ENCODE data around the gene CNBD2. TPM values are rescaled to one million over a fixed set of nuclear protein-coding genes. Genes with fewer than 3 reads are reported as not detected.

The CNBD2 gene
- total RNA-seq, 1 experiment from 2014 or later: 3.8 TPM

DNA sequence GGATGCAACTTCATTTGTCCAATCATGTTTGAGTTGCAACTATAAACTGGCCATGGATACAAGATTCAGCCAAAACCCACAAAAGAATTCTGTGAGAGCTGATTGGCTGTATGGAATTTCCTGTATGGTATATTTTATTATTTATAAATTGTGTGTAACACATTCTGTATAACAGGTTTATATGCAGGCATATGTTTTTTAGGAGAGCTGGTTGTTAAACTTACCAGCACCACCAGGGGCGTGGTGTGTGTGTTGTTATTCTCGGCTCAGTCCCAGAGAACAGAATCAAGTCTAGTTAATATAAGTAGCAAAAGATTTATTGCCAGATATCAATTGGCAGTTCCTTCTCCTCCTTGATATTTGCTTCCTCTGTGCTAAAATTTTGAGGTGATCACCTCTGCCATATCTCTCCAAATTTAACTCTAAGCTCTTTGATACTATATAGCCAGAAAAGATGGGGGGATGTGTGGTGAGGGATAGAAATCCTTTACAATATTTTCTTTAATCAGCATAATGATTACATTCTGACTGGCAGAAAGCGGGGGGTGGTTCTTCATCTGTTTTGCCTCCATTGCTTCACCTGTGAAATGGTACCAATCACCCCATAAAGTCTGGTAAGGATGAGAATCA is 22.9 kb downstream of the CNBD2 start:
- Mint-ChIP-seq H3K36me3 (no peaks in the 10 kb centered on the region), H3K27me3 (ENCODE audit: low read depth) (no peaks in the 10 kb centered on the region; the same call in 1 of the 2 replicates), H3K4me3 (no peak overlapping the region), H3K27ac (no peak overlapping the region), H3K9me3 (no peaks in the 10 kb centered on the region), H3K4me1 (peaks cover 10% of the 10 kb centered on the region)
- ATAC-seq (no peak), DNase-seq (ENCODE audit: low spot score) (peak; percentile 36)
- POLR2A ChIA-PET: interaction anchor here (2.4 kb wide), 1 partner anchor 37 kb away, joined by 14 read pairs; the partner anchor contains the start of gene SCAND1
- TF ChIP-seq GTF2I (CRISPR knock-in tag; conservative IDR thresholded peaks at IDR 0.05) (no peak), TEAD1 (CRISPR knock-in tag; IDR thresholded peaks at IDR 0.05) (no peak), OVOL2 (CRISPR knock-in tag; IDR thresholded peaks at IDR 0.05; ENCODE audit: borderline replicate concordance) (no peak), FOXJ3 (CRISPR knock-in tag; IDR thresholded peaks at IDR 0.05; ENCODE audit: borderline replicate concordance) (no peak), GRHL2 (CRISPR knock-in tag; IDR thresholded peaks at IDR 0.05; ENCODE audit: insufficient replicate concordance, severe bottlenecking) (no peak), ZNF671 (CRISPR knock-in tag; IDR thresholded peaks at IDR 0.05) (no peak), ZNF263 (CRISPR knock-in tag; IDR thresholded peaks at IDR 0.05; ENCODE audit: low read depth) (no peak), CBFB (CRISPR knock-in tag; IDR thresholded peaks at IDR 0.05; ENCODE audit: low read depth) (no peak), ZBTB21 (CRISPR knock-in tag; IDR thresholded peaks at IDR 0.05; ENCODE audit: borderline replicate concordance) (no peak), ESRRA (CRISPR knock-in tag; IDR thresholded peaks at IDR 0.05; ENCODE audit: borderline replicate concordance) (no peak)
- TF ChIP-seq, protein P1, sequence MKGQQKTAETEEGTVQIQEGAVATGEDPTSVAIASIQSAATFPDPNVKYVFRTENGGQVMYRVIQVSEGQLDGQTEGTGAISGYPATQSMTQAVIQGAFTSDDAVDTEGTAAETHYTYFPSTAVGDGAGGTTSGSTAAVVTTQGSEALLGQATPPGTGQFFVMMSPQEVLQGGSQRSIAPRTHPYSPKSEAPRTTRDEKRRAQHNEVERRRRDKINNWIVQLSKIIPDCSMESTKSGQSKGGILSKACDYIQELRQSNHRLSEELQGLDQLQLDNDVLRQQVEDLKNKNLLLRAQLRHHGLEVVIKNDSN (CRISPR knock-in tag; IDR thresholded peaks at IDR 0.05): no peak
- TF ChIP-seq, protein P2, sequence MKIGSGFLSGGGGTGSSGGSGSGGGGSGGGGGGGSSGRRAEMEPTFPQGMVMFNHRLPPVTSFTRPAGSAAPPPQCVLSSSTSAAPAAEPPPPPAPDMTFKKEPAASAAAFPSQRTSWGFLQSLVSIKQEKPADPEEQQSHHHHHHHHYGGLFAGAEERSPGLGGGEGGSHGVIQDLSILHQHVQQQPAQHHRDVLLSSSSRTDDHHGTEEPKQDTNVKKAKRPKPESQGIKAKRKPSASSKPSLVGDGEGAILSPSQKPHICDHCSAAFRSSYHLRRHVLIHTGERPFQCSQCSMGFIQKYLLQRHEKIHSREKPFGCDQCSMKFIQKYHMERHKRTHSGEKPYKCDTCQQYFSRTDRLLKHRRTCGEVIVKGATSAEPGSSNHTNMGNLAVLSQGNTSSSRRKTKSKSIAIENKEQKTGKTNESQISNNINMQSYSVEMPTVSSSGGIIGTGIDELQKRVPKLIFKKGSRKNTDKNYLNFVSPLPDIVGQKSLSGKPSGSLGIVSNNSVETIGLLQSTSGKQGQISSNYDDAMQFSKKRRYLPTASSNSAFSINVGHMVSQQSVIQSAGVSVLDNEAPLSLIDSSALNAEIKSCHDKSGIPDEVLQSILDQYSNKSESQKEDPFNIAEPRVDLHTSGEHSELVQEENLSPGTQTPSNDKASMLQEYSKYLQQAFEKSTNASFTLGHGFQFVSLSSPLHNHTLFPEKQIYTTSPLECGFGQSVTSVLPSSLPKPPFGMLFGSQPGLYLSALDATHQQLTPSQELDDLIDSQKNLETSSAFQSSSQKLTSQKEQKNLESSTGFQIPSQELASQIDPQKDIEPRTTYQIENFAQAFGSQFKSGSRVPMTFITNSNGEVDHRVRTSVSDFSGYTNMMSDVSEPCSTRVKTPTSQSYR (CRISPR knock-in tag; IDR thresholded peaks at IDR 0.05): no peak
- TF ChIP-seq, protein P3, sequence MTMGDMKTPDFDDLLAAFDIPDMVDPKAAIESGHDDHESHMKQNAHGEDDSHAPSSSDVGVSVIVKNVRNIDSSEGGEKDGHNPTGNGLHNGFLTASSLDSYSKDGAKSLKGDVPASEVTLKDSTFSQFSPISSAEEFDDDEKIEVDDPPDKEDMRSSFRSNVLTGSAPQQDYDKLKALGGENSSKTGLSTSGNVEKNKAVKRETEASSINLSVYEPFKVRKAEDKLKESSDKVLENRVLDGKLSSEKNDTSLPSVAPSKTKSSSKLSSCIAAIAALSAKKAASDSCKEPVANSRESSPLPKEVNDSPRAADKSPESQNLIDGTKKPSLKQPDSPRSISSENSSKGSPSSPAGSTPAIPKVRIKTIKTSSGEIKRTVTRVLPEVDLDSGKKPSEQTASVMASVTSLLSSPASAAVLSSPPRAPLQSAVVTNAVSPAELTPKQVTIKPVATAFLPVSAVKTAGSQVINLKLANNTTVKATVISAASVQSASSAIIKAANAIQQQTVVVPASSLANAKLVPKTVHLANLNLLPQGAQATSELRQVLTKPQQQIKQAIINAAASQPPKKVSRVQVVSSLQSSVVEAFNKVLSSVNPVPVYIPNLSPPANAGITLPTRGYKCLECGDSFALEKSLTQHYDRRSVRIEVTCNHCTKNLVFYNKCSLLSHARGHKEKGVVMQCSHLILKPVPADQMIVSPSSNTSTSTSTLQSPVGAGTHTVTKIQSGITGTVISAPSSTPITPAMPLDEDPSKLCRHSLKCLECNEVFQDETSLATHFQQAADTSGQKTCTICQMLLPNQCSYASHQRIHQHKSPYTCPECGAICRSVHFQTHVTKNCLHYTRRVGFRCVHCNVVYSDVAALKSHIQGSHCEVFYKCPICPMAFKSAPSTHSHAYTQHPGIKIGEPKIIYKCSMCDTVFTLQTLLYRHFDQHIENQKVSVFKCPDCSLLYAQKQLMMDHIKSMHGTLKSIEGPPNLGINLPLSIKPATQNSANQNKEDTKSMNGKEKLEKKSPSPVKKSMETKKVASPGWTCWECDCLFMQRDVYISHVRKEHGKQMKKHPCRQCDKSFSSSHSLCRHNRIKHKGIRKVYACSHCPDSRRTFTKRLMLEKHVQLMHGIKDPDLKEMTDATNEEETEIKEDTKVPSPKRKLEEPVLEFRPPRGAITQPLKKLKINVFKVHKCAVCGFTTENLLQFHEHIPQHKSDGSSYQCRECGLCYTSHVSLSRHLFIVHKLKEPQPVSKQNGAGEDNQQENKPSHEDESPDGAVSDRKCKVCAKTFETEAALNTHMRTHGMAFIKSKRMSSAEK (CRISPR knock-in tag; IDR thresholded peaks at IDR 0.05; ENCODE audit: borderline replicate concordance): no peak
- TF ChIP-seq, protein P4, sequence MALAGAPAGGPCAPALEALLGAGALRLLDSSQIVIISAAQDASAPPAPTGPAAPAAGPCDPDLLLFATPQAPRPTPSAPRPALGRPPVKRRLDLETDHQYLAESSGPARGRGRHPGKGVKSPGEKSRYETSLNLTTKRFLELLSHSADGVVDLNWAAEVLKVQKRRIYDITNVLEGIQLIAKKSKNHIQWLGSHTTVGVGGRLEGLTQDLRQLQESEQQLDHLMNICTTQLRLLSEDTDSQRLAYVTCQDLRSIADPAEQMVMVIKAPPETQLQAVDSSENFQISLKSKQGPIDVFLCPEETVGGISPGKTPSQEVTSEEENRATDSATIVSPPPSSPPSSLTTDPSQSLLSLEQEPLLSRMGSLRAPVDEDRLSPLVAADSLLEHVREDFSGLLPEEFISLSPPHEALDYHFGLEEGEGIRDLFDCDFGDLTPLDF (CRISPR knock-in tag; IDR thresholded peaks at IDR 0.05): no peak
- TF ChIP-seq, protein P5, sequence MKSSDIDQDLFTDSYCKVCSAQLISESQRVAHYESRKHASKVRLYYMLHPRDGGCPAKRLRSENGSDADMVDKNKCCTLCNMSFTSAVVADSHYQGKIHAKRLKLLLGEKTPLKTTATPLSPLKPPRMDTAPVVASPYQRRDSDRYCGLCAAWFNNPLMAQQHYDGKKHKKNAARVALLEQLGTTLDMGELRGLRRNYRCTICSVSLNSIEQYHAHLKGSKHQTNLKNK (CRISPR knock-in tag; IDR thresholded peaks at IDR 0.05): no peak
- TF ChIP-seq, protein P6, sequence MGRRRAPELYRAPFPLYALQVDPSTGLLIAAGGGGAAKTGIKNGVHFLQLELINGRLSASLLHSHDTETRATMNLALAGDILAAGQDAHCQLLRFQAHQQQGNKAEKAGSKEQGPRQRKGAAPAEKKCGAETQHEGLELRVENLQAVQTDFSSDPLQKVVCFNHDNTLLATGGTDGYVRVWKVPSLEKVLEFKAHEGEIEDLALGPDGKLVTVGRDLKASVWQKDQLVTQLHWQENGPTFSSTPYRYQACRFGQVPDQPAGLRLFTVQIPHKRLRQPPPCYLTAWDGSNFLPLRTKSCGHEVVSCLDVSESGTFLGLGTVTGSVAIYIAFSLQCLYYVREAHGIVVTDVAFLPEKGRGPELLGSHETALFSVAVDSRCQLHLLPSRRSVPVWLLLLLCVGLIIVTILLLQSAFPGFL (CRISPR knock-in tag; IDR thresholded peaks at IDR 0.05; ENCODE audit: borderline replicate concordance): no peak
- TF ChIP-seq, protein P7, sequence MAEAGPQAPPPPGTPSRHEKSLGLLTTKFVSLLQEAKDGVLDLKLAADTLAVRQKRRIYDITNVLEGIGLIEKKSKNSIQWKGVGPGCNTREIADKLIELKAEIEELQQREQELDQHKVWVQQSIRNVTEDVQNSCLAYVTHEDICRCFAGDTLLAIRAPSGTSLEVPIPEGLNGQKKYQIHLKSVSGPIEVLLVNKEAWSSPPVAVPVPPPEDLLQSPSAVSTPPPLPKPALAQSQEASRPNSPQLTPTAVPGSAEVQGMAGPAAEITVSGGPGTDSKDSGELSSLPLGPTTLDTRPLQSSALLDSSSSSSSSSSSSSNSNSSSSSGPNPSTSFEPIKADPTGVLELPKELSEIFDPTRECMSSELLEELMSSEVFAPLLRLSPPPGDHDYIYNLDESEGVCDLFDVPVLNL (CRISPR knock-in tag; IDR thresholded peaks at IDR 0.05; ENCODE audit: borderline replicate concordance, low read depth): no peak
- TF ChIP-seq, protein P8, sequence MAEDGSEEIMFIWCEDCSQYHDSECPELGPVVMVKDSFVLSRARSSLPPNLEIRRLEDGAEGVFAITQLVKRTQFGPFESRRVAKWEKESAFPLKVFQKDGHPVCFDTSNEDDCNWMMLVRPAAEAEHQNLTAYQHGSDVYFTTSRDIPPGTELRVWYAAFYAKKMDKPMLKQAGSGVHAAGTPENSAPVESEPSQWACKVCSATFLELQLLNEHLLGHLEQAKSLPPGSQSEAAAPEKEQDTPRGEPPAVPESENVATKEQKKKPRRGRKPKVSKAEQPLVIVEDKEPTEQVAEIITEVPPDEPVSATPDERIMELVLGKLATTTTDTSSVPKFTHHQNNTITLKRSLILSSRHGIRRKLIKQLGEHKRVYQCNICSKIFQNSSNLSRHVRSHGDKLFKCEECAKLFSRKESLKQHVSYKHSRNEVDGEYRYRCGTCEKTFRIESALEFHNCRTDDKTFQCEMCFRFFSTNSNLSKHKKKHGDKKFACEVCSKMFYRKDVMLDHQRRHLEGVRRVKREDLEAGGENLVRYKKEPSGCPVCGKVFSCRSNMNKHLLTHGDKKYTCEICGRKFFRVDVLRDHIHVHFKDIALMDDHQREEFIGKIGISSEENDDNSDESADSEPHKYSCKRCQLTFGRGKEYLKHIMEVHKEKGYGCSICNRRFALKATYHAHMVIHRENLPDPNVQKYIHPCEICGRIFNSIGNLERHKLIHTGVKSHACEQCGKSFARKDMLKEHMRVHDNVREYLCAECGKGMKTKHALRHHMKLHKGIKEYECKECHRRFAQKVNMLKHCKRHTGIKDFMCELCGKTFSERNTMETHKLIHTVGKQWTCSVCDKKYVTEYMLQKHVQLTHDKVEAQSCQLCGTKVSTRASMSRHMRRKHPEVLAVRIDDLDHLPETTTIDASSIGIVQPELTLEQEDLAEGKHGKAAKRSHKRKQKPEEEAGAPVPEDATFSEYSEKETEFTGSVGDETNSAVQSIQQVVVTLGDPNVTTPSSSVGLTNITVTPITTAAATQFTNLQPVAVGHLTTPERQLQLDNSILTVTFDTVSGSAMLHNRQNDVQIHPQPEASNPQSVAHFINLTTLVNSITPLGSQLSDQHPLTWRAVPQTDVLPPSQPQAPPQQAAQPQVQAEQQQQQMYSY (CRISPR knock-in tag; IDR thresholded peaks at IDR 0.05): no peak
- CTCF ChIA-PET: interaction anchor here (0.5 to 6.1 kb wide), 35 partner anchors 9 to 665 kb away, joined by 3 to 366 read pairs (median 7); partner anchors contain the start of genes CNBD2, RBM39 and SCAND1

Data from WTC11 (cell line).